Measurements from ENCODE around the gene SAXO2. TPM values are rescaled to one million over a fixed set of nuclear protein-coding genes. Genes with fewer than 3 reads are reported as not detected.

The SAXO2 gene
- total and polyA plus RNA-seq, 2 donors (not counting 3 experiments of a cell fraction or from before 2014, with no cell fraction given) = 0.98 to 5.2 TPM

DNA sequence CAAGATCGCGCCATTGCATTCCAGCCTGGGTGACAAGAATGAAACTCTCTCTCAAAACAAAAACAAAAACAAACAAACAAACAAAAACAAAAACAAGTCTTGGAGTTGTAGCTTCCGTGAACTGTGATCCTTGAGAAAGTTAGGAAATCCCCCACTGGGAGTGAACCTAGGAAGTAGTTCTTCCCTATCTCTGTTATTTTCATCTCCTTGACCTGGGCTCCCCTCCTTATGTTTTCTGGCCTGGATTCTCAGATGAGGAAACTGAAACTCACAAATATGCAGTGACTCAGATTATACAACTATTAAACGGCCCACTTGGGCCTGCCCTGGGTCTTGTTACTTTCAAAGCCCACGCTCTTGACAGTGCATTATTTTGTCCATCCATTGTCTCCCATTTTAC is 29.7 kb downstream of the SAXO2 start:
- CTCF ChIA-PET = no interaction called here

DNA sequence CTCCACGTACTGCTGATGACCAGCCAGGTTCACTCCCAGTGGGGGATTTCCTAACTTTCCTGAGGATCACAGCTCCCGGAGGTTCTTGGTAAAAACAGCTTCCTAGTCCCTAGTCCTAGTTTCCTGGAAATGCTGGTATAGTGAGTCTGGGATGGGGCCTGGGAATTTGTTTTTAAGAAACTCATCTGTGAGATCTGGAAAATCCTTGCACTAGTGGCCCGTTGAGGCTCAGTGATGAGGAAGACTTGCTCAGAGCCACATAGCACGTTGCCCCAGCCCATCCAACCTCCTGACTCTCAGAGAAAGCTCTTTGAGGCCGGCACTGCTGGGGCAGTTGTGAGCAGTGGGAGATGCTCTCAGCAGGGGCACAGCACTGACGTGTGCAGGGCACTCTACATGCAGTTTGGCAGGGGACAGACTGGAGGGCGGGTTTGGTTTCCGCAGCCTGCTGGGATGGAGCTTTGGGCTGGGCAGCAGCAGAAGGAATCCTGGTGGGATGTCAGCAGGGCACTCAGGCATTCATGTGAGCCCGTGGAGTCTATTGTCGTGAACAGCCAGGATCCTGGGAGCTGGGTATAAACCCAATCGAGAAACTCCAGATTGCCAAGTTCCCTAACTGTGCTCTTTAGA is 31.6 kb downstream of the SAXO2 start:
- no peak overlapping the region for H3K9ac ChIP-seq (replicated peaks; ENCODE audit: extremely low read depth, insufficient read depth, low read length)
- TF ChIP-seq POLR2AphosphoS5 (IDR thresholded peaks at IDR 0.05; ENCODE audit: insufficient read depth, low read depth, low read length) (no peak), POLR2A (IDR thresholded peaks at IDR 0.05; ENCODE audit: low read depth, low read length) (no peak), EZH2 (IDR thresholded peaks at IDR 0.05; ENCODE audit: borderline replicate concordance, low read depth, low read length, severe bottlenecking) (no peak), GATA2 (IDR thresholded peaks at IDR 0.05; ENCODE audit: insufficient read depth, insufficient read length, low read depth, low read length) (no peak), MYC (IDR thresholded peaks at IDR 0.05; ENCODE audit: low read depth, low read length) (no peak)
- TF ChIP-seq, protein P1, sequence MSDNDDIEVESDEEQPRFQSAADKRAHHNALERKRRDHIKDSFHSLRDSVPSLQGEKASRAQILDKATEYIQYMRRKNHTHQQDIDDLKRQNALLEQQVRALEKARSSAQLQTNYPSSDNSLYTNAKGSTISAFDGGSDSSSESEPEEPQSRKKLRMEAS (IDR thresholded peaks at IDR 0.05; ENCODE audit: insufficient read depth, insufficient read length) = no peak
- TF ChIP-seq, protein P2, sequence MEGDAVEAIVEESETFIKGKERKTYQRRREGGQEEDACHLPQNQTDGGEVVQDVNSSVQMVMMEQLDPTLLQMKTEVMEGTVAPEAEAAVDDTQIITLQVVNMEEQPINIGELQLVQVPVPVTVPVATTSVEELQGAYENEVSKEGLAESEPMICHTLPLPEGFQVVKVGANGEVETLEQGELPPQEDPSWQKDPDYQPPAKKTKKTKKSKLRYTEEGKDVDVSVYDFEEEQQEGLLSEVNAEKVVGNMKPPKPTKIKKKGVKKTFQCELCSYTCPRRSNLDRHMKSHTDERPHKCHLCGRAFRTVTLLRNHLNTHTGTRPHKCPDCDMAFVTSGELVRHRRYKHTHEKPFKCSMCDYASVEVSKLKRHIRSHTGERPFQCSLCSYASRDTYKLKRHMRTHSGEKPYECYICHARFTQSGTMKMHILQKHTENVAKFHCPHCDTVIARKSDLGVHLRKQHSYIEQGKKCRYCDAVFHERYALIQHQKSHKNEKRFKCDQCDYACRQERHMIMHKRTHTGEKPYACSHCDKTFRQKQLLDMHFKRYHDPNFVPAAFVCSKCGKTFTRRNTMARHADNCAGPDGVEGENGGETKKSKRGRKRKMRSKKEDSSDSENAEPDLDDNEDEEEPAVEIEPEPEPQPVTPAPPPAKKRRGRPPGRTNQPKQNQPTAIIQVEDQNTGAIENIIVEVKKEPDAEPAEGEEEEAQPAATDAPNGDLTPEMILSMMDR (IDR thresholded peaks at IDR 0.05; ENCODE audit: extremely low read depth in 1 of 2, insufficient read depth in 1 of 2, low read depth in 1 of 2, low read length in 2 of 2) = no peak
- H3K36me3 ChIP-seq (ENCODE audit: control insufficient read depth in 2 of 2, extremely low read depth in 1 of 2, insufficient read depth in 2 of 2, low read length in 2 of 2) = no peaks in the 10 kb centered on the region
- intact Hi-C loops (cut with micrococcal nuclease) (no loop called here), dilution Hi-C loops (cut with MboI; ENCODE audit: extremely low pct_ligation_motif_present, low sequenced_read_pairs) (no loop called here)
- FAIRE-seq = no peak
- no peaks in the 10 kb centered on the region for H3K4me1 ChIP-seq (ENCODE audit: control insufficient read depth, extremely low read depth, insufficient read depth, low read length)
- no peak overlapping the region for H3K4me2 ChIP-seq (ENCODE audit: insufficient read depth, low read length)
- no peak overlapping the region for H2AFZ ChIP-seq (ENCODE audit: low read depth, low read length)
- H3K4me3 ChIP-seq (replicated peaks in 1 of 3; ENCODE audit: insufficient read depth in 1 of 3, low read depth in 1 of 3, low read length in 3 of 3) = no peak overlapping the region
- no peaks in the 10 kb centered on the region for H4K20me1 ChIP-seq (replicated peaks; ENCODE audit: control insufficient read depth, extremely low read depth, insufficient read depth, low read length)
- POLR2A ChIA-PET = no interaction called here
- H3K79me2 ChIP-seq (ENCODE audit: control insufficient read depth, insufficient read depth, low read length) = no peaks in the 10 kb centered on the region
- DNase-seq (ENCODE audit: low read depth, low spot score) = no peak
- H3K9me1 ChIP-seq (replicated peaks; ENCODE audit: control insufficient read depth, extremely low read depth, insufficient read depth, low read length) = no peaks in the 10 kb centered on the region
- CTCF ChIA-PET = no interaction called here
- no TSS peak for BruUV-seq (replicated peaks)
- no peaks in the 10 kb centered on the region for H3K9me3 ChIP-seq (replicated peaks; ENCODE audit: control insufficient read depth, insufficient read depth, low read length)
- peaks cover 3 to 16% of the 10 kb centered on the region in 2 experiments for H3K27me3 ChIP-seq (ENCODE audit: control insufficient read depth in 2 of 2, insufficient read depth in 2 of 2, low read length in 2 of 2)
- no peak overlapping the region for H3K27ac ChIP-seq (ENCODE audit: insufficient read depth, low read depth, low read length)

More for the DNA sequence above, 29.7 kb downstream of the SAXO2 start:
- no peaks in the 10 kb centered on the region for H3K79me2 ChIP-seq (ENCODE audit: control insufficient read depth, insufficient read depth, low read length)
- DNase-seq (ENCODE audit: low read depth, low spot score) (no peak), FAIRE-seq (no peak)
- H3K9ac ChIP-seq (replicated peaks; ENCODE audit: extremely low read depth, insufficient read depth, low read length) = no peak overlapping the region
- dilution Hi-C loops (cut with MboI; ENCODE audit: extremely low pct_ligation_motif_present, low sequenced_read_pairs) = no loop called here
- intact Hi-C loops (cut with micrococcal nuclease) = no loop called here
- H3K36me3 ChIP-seq (ENCODE audit: control insufficient read depth in 2 of 2, extremely low read depth in 1 of 2, insufficient read depth in 2 of 2, low read length in 2 of 2) = no peaks in the 10 kb centered on the region
- H2AFZ ChIP-seq (ENCODE audit: low read depth, low read length) = no peak overlapping the region
- no peaks in the 10 kb centered on the region for H4K20me1 ChIP-seq (replicated peaks; ENCODE audit: control insufficient read depth, extremely low read depth, insufficient read depth, low read length)
- no peak overlapping the region for H3K4me2 ChIP-seq (ENCODE audit: insufficient read depth, low read length)
- POLR2A ChIA-PET = no interaction called here
- no peaks in the 10 kb centered on the region for H3K9me1 ChIP-seq (replicated peaks; ENCODE audit: control insufficient read depth, extremely low read depth, insufficient read depth, low read length)
- peaks cover 3 to 16% of the 10 kb centered on the region in 2 experiments for H3K27me3 ChIP-seq (ENCODE audit: control insufficient read depth in 2 of 2, insufficient read depth in 2 of 2, low read length in 2 of 2)
- no TSS peak for BruUV-seq (replicated peaks)
- no peak overlapping the region for H3K27ac ChIP-seq (ENCODE audit: insufficient read depth, low read depth, low read length)
- no peak overlapping the region for H3K4me3 ChIP-seq (replicated peaks in 1 of 3; ENCODE audit: insufficient read depth in 1 of 3, low read depth in 1 of 3, low read length in 3 of 3)
- no peak for TF ChIP-seq FOS (IDR thresholded peaks at IDR 0.05; ENCODE audit: borderline replicate concordance, insufficient read depth, low read length)
- TF ChIP-seq EZH2 (IDR thresholded peaks at IDR 0.05; ENCODE audit: borderline replicate concordance, low read depth, low read length, severe bottlenecking) = no peak
- no peak for TF ChIP-seq POLR2AphosphoS5 (IDR thresholded peaks at IDR 0.05; ENCODE audit: insufficient read depth, low read depth, low read length)
- TF ChIP-seq POLR2A (IDR thresholded peaks at IDR 0.05; ENCODE audit: low read depth, low read length) = no peak
- TF ChIP-seq, protein P1 (IDR thresholded peaks at IDR 0.05; ENCODE audit: insufficient read depth, insufficient read length) = no peak
- TF ChIP-seq MYC (IDR thresholded peaks at IDR 0.05; ENCODE audit: low read depth, low read length) = no peak
- H3K4me1 ChIP-seq (ENCODE audit: control insufficient read depth, extremely low read depth, insufficient read depth, low read length) = no peaks in the 10 kb centered on the region
- no peaks in the 10 kb centered on the region for H3K9me3 ChIP-seq (replicated peaks; ENCODE audit: control insufficient read depth, insufficient read depth, low read length)
